OCI-M1 (cell line): ENCODE data around the gene ZNF841.
"Not testable (repeated sequence)": the region's sequence is repeated elsewhere in the genome, so short reads cannot be mapped to it uniquely, and the experiment has no call there.

Experiments used
- DNase-seq: peaks from one replicate; lab custom pipeline; 2025; lab: John Stamatoyannopoulos, UW

Gene ZNF841

GRCh38 chr19:52066258-52066863 is 29.2 kb downstream of the ZNF841 start:
- DNase-seq: no peak

- DNase-seq: no peak
Measured at GRCh38 chr19:52065399-52065798, 30.2 kb downstream of the ZNF841 start.

GRCh38 chr19:52056480-52056879 is 39.1 kb downstream of the ZNF841 start:
- not testable (repeated sequence) for DNase-seq

- DNase-seq: not testable (repeated sequence)
Measured at GRCh38 chr19:52051736-52052135, 43.8 kb downstream of the ZNF841 start.

- peak; percentile 99 for DNase-seq
Measured at GRCh38 chr19:52048555-52049501, 46.7 kb downstream of the ZNF841 start, which contains the start of gene ZNF432. ZNF432 (minus strand) TSS chr19:52048838; CDS start chr19:52046868, 1,970 bp downstream.

GRCh38 chr19:52039169-52039568 is 56.4 kb downstream of the ZNF841 start:
- DNase-seq: no peak

GRCh38 chr19:52034051-52034728 is 61.4 kb downstream of the ZNF841 start:
- no peak for DNase-seq

GRCh38 chr19:52028780-52029123 is 66.8 kb downstream of the ZNF841 start:
- no peak for DNase-seq

GRCh38 chr19:52028027-52028779 is 67.4 kb downstream of the ZNF841 start, which contains the start of gene ZNF614:
ZNF614 (minus strand) TSS chr19:52028379; CDS start chr19:52025745, 2,634 bp downstream.
- peak; percentile 93 for DNase-seq

- not testable (repeated sequence) for DNase-seq
Measured at GRCh38 chr19:52026255-52026990, 69.1 kb downstream of the ZNF841 start.

GRCh38 chr19:52024478-52024877 is 71.1 kb downstream of the ZNF841 start:
- not testable (repeated sequence) for DNase-seq

GRCh38 chr19:52022193-52022592 is 73.4 kb downstream of the ZNF841 start:
- DNase-seq: no peak

GRCh38 chr19:52020506-52020905 is 75.1 kb downstream of the ZNF841 start:
- DNase-seq: no peak
